ENCODE data around the gene LRRC4B. TPM values are rescaled to one million over a fixed set of nuclear protein-coding genes. Genes with fewer than 3 reads are reported as not detected.

LRRC4B gene
- total and polyA plus RNA-seq, 9 donors, result 0.12 to 7.9 (median 2.5) TPM

- no peak for DNase-seq
- Histone ChIP-seq H3K9me3 (no peaks in the 10 kb centered on the region), H3K36me3 (no peaks in the 10 kb centered on the region), H3K27ac (no peak overlapping the region), H3K27me3 (no peaks in the 10 kb centered on the region), H3K4me3 (no peak overlapping the region), H3K4me1 (ENCODE audit: insufficient read depth) (peaks cover 1% of the 10 kb centered on the region)
- TF ChIP-seq POLR2A (IDR thresholded peaks at IDR 0.05), result no peak
- TF ChIP-seq EP300 (IDR thresholded peaks at IDR 0.05), result no peak
- TF ChIP-seq CTCF (IDR thresholded peaks at IDR 0.05), result no peak
- 30 to 32% (median 31%) methylated on average over 24 of the region's 24 CpGs for WGBS, 3 donors
- intact Hi-C loops (cut with DNase I), result no loop called here
Measured at GRCh38 chr19:50489461-50490011, 78.7 kb downstream of the LRRC4B start.

DNA sequence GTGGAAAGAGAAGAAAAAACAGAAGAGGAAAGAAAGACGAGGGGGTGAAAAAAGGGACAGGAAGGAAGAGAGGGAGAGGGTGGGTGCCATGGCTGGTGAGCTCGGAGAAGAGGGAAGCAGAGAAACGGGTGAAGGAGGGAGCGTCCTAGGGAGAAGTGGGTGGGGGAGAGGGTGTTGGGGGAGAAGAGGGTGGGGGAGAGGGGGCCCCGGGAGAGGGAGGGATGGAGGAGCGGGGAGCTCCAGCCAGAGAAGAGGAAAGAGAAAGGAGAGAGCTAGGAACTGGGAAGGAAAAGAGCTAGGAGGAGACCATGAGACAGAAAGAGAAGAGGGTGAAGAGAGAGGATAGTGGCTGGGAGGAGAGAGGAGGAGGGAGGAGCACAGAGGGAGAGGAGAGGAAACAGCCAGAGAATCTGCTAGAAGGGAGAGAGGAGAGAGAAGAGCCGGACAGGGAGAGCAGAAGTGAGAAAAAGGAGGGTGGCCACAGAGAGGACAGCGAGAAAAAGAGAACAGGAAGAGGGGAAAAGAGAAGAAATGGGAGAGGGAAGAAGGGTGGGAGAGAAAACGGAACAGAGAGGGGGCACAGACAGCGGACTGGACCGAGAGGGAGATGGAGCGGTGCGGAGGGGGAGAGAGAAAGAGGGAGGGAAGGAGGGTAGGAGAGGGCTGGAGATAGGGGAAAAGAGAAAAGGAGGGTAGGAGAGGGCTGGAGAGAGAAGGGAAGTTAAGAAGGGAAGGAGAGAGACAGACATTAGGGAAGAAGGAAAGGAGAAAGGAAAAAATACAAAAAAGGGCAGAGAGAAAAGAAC, 79.6 kb downstream of the LRRC4B start:
- Histone ChIP-seq H3K27ac (no peak overlapping the region), H3K4me1 (ENCODE audit: insufficient read depth) (peaks cover 1% of the 10 kb centered on the region), H3K9me3 (no peaks in the 10 kb centered on the region), H3K4me3 (no peak overlapping the region), H3K36me3 (no peaks in the 10 kb centered on the region), H3K27me3 (no peaks in the 10 kb centered on the region)
- TF ChIP-seq EP300 (IDR thresholded peaks at IDR 0.05) (no peak), POLR2A (IDR thresholded peaks at IDR 0.05) (no peak), CTCF (IDR thresholded peaks at IDR 0.05) (no peak)
- DNase-seq, result no peak
- intact Hi-C loops (cut with DNase I), result no loop called here
- 8 to 12% (median 11%) methylated on average over 13 of the region's 13 CpGs for WGBS, 3 donors

GRCh38 chr19:50486823-50487515, 81.3 kb downstream of the LRRC4B start:
- Histone ChIP-seq H3K27ac (no peak overlapping the region), H3K4me1 (ENCODE audit: insufficient read depth) (peaks cover 1% of the 10 kb centered on the region), H3K9me3 (no peaks in the 10 kb centered on the region), H3K4me3 (no peak overlapping the region), H3K27me3 (no peaks in the 10 kb centered on the region), H3K36me3 (no peaks in the 10 kb centered on the region)
- intact Hi-C loops (cut with DNase I), result no loop called here
- WGBS, 3 donors, result 69 to 72% (median 71%) methylated on average over 18 of the region's 18 CpGs
- TF ChIP-seq EP300 (IDR thresholded peaks at IDR 0.05) (no peak), POLR2A (IDR thresholded peaks at IDR 0.05) (no peak), CTCF (IDR thresholded peaks at IDR 0.05) (peak in 1 of 3 donors; percentile 11)
- no peak for DNase-seq

DNA sequence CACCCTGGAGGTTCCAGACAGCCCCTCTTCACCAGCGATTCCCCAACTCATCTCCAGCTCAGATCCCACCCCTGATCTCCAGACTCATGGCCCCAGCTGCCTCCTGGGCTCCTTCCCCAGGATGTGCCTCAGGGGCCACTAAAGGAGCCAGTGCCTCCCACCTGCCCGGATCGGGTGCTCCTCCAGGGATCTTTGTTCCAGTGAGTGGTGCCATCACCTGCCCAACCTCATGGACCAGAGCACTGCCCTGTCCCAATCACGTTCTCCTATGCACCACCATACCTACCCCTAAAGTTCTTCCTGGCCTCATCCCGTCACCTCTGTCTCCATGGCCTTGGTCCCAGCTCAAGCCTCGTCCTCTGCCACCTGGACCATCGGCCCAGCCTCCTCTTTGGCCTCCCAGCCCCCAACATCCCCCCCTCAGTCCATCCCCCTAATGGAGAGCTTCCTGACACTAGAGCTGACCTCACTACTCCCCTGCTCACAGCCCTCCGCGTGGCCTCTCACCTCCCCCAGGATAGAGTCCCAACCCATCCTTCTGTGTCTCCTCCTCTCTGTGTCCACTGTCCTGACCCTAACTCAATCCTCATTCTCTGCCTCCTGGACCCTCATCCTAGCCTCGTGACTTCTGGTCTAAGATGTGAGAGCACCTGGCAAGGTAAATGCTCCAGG, 82.8 kb downstream of the LRRC4B start:
- no peak overlapping the region for H3K4me3 ChIP-seq
- no peaks in the 10 kb centered on the region for H3K36me3 ChIP-seq
- H3K9me3 ChIP-seq, result no peaks in the 10 kb centered on the region
- H3K27me3 ChIP-seq, result no peaks in the 10 kb centered on the region
- H3K27ac ChIP-seq, result no peak overlapping the region
- WGBS, 3 donors, result 80 to 85% (median 81%) methylated on average over 10 of the region's 10 CpGs
- TF ChIP-seq CTCF (IDR thresholded peaks at IDR 0.05), result no peak
- TF ChIP-seq EP300 (IDR thresholded peaks at IDR 0.05), result no peak
- TF ChIP-seq POLR2A (IDR thresholded peaks at IDR 0.05), result no peak
- H3K4me1 ChIP-seq (ENCODE audit: insufficient read depth), result peaks cover 1% of the 10 kb centered on the region
- DNase-seq, result no peak
- intact Hi-C loops (cut with DNase I), result no loop called here
